ENCODE results near the gene TSPAN5.
"Not testable (repeated sequence)": the region's sequence is repeated elsewhere in the genome, so short reads cannot be mapped to it uniquely, and the experiment has no call there.

The TSPAN5 gene

GRCh38 chr4:98542011-98542410, 116.4 kb downstream of the TSPAN5 start:
- no peak for FAIRE-seq

DNA sequence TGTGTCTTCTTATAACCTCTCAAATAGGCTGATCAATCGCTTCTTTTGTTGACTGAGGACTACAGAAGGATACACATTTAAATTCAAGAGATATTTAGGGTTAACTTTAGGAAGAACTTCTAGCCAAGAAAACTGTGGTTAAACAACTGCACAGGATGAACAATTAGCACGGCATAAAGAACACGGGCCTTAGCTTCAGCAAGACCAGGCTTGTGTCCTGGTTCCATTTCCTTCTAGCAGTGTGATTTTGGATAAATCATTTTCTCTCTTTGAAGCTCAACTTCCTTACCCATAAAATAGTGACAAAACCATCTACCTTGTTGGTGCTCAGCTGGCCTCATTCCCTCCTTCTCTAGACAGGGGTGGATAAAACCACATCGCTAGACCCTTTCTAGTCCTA, 117.6 kb downstream of the TSPAN5 start:
- FAIRE-seq: no peak

GRCh38 chr4:98539741-98540140, 118.7 kb downstream of the TSPAN5 start:
- no peak for FAIRE-seq

- FAIRE-seq: no peak
Measured at GRCh38 chr4:98539299-98539698, 119.1 kb downstream of the TSPAN5 start.

- FAIRE-seq: no peak
Measured at GRCh38 chr4:98536631-98537030, 121.8 kb downstream of the TSPAN5 start.

- not testable (repeated sequence) for FAIRE-seq
Measured at GRCh38 chr4:98534146-98534545, 124.3 kb downstream of the TSPAN5 start.

DNA sequence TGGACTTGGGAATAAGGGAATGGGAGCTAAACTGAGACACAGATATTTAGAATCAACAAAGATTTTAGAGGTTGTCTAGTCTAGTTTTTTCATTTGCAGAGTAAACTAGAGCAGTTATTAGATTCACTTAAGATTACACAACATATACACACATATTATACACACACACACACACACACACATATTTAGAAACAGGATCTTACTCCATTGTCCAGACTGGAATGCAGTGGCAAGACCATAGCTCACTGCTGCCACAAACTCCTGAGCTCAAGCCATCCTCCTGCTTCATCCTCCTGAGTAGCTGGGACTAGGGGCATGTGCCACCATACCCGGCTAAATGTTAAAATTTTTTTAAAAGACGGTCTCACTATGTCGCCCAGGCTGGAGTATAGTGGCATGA, 127.8 kb downstream of the TSPAN5 start:
- no peak for FAIRE-seq

GRCh38 chr4:98529970-98530569, 128.3 kb downstream of the TSPAN5 start:
- FAIRE-seq: no peak

- no peak for FAIRE-seq
Measured at GRCh38 chr4:98528882-98529281, 129.5 kb downstream of the TSPAN5 start.

DNA sequence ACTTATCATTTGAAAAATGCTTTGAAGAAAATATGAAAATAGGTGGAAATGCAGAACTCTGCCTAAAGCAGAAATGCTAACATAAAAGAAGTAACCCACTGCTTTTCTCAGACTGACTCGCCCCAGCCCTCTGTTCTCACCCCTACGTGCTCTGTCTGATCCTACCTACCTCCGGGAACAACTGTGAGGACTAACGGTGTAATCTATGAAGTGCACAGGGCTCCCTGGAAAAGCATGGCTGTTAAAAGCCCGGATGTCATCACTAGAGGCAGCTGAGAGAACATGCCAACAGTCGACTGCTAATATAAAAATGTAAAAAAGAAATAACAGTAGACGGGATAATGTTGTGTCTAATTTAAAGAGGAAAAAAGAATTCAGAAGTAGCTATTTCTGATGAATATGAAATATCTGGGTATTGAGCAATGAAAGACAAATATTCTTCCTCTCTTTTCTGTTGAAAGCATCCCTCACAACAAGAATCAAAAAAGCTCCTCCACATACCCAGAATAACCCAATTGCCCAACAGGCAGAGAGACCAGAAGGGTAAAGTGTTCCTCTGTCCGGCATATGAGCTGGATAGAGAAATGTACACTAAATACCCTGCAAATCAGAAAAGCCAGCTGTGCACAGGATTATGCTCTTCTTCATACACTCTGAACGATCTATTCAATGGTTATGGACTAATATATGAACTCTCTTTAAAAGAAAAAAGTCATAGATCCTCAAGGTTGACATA, 130.7 kb downstream of the TSPAN5 start:
- no peak for FAIRE-seq

DNA sequence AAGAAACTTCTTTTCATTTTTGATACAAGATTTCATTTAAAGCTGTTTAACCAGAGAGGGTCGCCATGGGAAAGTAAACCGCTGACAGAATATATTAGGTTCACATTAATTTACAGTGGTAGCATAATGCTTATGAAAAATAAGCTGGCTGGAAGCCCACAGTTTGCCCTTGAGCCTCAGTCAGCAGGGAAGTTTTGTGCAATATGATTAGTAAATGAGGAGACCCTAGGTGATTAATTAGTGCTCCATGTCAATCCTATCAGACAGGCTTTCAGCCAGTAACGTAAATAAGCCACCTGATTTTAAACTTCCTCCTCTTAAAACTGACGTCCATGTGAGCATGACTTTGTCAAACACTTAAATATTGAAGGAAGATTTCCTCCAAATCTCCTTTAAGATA, 134.2 kb downstream of the TSPAN5 start:
- FAIRE-seq: no peak

DNA sequence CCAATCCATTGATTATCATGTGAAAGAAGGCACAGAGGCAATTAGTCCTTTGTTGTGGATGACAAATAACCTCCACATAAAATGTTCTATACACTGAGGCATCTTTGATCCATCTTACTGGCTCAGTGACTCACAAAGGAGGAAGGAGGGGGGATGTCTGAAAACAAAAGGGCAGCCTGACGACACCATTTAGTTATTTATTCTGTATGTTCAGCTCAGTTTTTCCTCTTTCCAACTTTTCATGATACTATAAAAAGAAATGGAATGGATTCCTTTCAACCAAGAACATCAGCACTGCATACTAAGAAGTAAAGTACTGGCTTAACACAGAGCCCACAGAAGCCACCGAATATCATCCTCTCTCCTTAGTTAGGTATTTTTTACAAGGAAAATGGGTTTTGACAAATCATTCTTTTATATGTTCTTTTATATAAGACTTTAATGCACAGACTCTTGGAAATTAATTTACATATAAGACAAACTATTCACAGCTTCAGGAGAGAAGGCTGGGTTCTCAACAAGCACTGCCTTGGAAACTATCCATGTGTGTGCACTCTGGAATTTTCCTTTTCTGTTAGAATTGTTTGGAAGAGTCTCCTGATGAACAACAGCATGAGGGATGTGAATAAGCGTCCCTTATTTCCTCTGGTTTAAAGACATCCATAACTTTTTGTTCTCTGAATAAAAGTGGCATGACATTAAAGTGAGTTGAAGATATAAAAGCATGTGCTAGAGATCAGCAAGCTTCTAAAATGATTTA, 135.6 kb downstream of the TSPAN5 start:
- FAIRE-seq: no peak

GRCh38 chr4:98522062-98522461, 136.3 kb downstream of the TSPAN5 start:
- FAIRE-seq: no peak

GRCh38 chr4:98521486-98521885, 136.9 kb downstream of the TSPAN5 start:
- no peak for FAIRE-seq

GRCh38 chr4:98519268-98519977, 139.0 kb downstream of the TSPAN5 start:
- no peak for FAIRE-seq

DNA sequence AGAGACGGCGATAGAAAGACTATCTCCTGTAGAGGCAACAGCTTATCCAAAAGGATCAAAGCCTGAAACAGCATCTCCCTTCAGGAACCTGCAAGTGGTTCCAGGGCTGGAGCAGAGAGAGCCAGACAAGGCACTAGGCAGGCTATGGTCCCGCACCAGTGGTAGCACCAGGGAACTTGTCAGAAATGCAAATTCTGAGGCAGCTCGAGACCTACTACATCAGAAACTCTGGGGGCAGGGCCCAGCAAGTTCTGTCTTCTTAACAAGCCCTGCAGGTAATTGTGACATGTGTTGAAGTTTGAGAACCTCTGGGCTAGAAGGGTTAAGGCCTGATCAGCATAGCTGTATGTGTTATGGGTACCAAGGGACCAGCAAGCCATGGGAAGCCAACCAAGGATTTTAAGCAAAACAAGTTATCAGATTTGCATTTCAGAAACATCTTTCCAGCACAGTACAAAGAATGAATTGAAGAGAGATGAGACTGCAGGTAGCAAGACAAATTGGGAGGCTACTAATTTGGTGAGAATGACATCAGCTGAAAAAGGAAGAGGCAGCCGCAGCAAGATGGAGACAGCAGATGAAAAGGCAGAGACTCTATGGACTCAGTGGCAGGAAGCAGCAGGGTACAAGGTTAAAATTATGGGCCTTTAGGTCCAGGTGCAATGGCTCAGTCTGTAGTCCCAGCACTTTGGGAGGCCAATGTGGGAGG, 139.7 kb downstream of the TSPAN5 start:
- no peak for FAIRE-seq

- no peak for FAIRE-seq
Measured at GRCh38 chr4:98517218-98518021, 141.0 kb downstream of the TSPAN5 start.

DNA sequence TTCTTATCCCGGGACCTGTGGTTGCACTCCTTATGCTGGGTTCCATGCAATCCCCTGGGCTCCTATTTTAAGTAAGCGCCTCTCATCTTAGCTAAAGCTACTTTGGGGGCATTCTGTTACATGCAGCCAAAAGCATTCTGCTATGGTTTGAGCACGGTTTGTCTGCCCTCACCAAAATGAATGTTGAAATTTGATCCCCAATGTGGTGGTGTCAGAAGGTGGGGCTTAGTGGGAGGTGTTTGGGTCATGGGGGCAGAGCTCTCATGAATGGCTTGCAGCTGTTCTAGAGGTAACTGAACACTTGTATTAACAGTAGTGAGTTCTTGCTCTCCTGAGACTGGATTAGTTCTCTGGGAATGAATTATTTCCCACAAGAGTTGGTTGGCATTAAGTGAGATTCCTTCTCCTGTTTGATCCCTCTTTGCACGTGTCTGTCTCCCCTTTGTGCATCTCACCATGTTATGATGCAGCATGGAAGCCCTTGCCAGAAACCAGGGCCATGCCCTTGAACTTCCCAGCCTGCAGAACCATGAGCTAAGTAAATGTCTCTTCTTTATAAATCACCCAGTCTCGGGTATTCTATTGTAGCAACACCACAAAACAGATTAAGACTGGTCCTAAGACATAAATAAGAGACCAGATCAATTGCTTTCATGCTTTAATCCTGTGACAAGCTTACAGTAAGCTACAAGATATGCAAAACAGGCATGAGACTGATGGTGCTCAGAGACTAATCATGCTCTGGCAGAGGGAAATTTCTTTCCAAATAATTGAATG, 141.8 kb downstream of the TSPAN5 start:
- FAIRE-seq: no peak

DNA sequence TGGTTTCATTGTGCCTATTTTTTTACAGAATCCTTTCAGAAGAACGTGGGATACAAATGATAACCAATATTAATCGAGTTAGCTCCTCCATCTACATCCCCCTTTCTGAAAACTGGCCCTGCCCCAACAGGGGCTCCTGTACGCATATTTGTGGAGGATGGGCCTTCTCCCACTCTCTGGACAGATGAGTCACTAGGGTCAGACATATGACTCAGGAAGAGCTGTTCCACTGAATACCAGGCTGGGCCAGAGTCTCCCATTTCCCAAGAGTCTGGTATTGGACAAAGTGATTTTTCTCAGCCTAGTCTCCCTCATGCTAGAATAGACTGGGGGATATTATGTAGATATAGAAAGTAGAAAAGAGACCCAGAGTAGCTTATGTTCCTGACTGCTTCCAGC, 142.4 kb downstream of the TSPAN5 start:
- FAIRE-seq: no peak

GRCh38 chr4:98515470-98515809, 143.0 kb downstream of the TSPAN5 start:
- FAIRE-seq: no peak
